Endothelial cell (in vitro differentiated cells): Measurements from ENCODE around the gene ZFYVE27. TPM values are rescaled to one million over a fixed set of nuclear protein-coding genes. Genes with fewer than 3 reads are reported as not detected.

ENCODE experiments used
- DNase-seq: peaks from one replicate; pipeline ENCODE4 v3.0.0; 2021; ENCODE audit warnings: low spot score
- H3K27ac Mint-ChIP-seq: one replicate; pipeline ENCODE4 v1.8.0; 2021; ENCODE audit warnings: mixed read lengths, inconsistent platforms; ENCODE audit not compliant: unreplicated experiment
- H3K27me3 Mint-ChIP-seq: one replicate; pipeline ENCODE4 v1.8.0; 2021; ENCODE audit warnings: mild to moderate bottlenecking, moderate library complexity, mixed read lengths, inconsistent platforms; ENCODE audit not compliant: unreplicated experiment
- H3K36me3 Mint-ChIP-seq: one replicate; pipeline ENCODE4 v1.8.0; 2021; ENCODE audit warnings: mild to moderate bottlenecking, low read depth, mixed read lengths, inconsistent platforms; ENCODE audit not compliant: unreplicated experiment
- H3K4me1 Mint-ChIP-seq: one replicate; pipeline ENCODE4 v1.8.0; 2021; ENCODE audit warnings: mild to moderate bottlenecking, mixed read lengths, inconsistent platforms; ENCODE audit not compliant: unreplicated experiment
- H3K4me3 Mint-ChIP-seq: one replicate; pipeline ENCODE4 v1.8.0; 2021; ENCODE audit warnings: mild to moderate bottlenecking, mixed read lengths, inconsistent platforms; ENCODE audit not compliant: unreplicated experiment
- H3K9me3 Mint-ChIP-seq: one replicate; pipeline ENCODE4 v1.8.0; 2021; ENCODE audit warnings: mixed read lengths, inconsistent platforms; ENCODE audit not compliant: unreplicated experiment
- total RNA-seq: library from RNA; stranded (reverse); fragmentation: NEBNext Ultra II Directional; extraction: Animal tissue kit (Norgen Biotek cat#: 25700); gene quantifications from one replicate; pipeline ENCODE4 v1.2.1, GENCODE V29; 2021; ENCODE audit not compliant: unreplicated experiment
- TF ChIP-seq, protein P1 (sequence below): fragments of 200-600 bp; sonication (generic); IDR thresholded peaks from one replicate; pipeline ENCODE4 v1.5.0; 2021; ENCODE audit warnings: antibody characterized with exemption; ENCODE audit not compliant: unreplicated experiment

The ZFYVE27 gene
- total RNA-seq, 1 donor from 2014 or later = 19.2 TPM

GRCh38 chr10:97759158-97759887 lies 22.4 kb downstream of the ZFYVE27 start:
- Mint-ChIP-seq H3K36me3 (peaks cover 31% of the 10 kb centered on the region), H3K27me3 (peaks cover 2% of the 10 kb centered on the region), H3K9me3 (no peaks in the 10 kb centered on the region), H3K27ac (no peak overlapping the region), H3K4me1 (no peaks in the 10 kb centered on the region), H3K4me3 (no peak overlapping the region)
- TF ChIP-seq, protein P1, sequence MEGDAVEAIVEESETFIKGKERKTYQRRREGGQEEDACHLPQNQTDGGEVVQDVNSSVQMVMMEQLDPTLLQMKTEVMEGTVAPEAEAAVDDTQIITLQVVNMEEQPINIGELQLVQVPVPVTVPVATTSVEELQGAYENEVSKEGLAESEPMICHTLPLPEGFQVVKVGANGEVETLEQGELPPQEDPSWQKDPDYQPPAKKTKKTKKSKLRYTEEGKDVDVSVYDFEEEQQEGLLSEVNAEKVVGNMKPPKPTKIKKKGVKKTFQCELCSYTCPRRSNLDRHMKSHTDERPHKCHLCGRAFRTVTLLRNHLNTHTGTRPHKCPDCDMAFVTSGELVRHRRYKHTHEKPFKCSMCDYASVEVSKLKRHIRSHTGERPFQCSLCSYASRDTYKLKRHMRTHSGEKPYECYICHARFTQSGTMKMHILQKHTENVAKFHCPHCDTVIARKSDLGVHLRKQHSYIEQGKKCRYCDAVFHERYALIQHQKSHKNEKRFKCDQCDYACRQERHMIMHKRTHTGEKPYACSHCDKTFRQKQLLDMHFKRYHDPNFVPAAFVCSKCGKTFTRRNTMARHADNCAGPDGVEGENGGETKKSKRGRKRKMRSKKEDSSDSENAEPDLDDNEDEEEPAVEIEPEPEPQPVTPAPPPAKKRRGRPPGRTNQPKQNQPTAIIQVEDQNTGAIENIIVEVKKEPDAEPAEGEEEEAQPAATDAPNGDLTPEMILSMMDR = peak; percentile 71
- peak; percentile 88 for DNase-seq

DNA sequence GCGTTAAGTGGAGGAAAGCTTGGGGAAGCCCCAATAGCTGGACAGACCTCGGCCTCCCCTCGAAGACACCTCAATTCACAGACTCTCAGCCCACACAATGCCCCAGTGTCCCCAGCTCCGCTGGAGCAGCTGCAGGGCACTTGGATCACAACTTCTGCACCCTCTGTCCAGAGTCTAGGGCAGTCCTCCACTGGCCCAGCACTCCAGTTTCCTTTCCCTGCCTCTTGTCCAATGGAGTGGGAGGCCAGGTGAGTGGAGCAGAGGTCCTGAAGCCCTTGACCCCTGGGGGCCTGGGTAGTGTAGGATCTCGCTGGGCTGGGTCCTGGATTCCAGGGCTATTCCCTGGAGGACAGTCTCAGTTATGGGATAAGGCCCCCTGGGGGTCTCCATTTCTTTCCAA lies 23.0 kb downstream of the ZFYVE27 start:
- DNase-seq = no peak
- Mint-ChIP-seq H3K4me3 (no peak overlapping the region), H3K27ac (no peak overlapping the region), H3K9me3 (no peaks in the 10 kb centered on the region), H3K27me3 (no peaks in the 10 kb centered on the region), H3K4me1 (no peaks in the 10 kb centered on the region), H3K36me3 (peaks cover 25% of the 10 kb centered on the region)
- TF ChIP-seq, protein P1 = no peak

DNA sequence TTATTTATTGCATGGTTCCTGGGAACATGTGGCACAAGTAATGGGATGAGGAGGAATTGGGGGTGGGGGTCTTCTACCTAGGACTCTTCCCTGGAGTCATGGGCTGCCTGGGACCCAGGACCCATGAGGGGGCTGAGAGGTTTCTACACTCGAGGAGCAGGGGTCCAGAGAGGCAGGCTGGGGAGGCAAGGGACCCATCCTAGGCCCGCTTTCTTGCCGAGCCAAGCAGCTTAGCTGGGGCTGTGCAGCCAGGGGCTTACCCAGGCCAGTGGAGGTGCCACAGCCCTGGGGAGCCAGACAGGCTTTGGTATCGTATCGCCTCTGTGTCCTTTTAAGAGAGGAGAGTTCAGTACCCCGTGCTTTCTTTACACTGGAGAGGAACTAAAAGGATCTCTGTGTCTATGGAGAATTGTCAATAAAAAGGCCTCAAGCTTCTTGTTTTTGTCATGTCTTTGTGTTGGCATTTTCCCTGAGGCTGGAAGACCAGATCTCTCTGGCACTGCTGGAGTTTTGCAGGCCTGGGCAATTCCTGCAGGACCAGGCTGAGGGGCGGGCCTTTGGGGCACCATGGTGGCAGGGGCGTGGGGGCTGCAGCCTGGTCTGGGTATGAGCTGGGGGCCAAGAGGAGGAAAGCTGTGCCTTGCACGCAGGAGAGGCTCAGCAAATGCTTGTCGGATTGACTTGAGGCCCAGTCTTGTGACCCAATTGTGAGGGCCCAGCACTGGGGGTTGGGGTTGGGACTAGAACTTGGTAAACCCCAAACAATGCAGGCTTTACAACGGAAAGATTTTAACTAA lies 23.7 kb downstream of the ZFYVE27 start:
- TF ChIP-seq, protein P1 = no peak
- no peaks in the 10 kb centered on the region for H3K9me3 Mint-ChIP-seq
- H3K4me3 Mint-ChIP-seq = no peak overlapping the region
- H3K27ac Mint-ChIP-seq = peak overlapping the region; percentile 17
- H3K27me3 Mint-ChIP-seq = no peaks in the 10 kb centered on the region
- DNase-seq = no peak
- H3K4me1 Mint-ChIP-seq = no peaks in the 10 kb centered on the region
- H3K36me3 Mint-ChIP-seq = peaks cover 20% of the 10 kb centered on the region

DNA sequence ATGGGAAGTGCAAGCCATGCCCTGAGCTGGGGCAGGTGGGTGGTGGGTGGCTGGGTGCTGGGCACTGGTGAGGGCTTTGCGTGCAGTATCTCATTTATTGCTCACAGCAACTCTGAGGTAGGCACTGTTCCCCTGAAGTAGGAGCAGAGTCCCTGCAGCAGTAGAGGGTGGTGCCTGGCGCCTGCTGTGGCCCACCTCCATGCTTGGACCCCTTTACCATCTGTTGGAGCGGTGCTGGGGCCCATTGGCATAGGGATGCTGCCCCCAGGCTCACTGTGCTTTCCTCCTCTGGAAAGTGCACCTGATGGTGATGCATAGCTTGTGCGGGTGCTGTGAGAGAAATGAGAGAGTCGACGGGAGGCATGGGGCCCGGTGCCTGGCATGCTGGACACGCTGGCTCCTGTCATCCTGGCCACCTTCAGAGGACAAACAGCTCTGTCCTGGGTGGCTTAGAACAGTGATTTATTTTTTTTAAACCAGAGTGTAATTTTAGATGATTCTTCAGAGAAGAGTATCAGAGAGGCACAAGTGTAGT lies 24.5 kb downstream of the ZFYVE27 start:
- no peak overlapping the region for H3K27ac Mint-ChIP-seq
- no peaks in the 10 kb centered on the region for H3K4me1 Mint-ChIP-seq
- peak overlapping the region; percentile 52 for H3K4me3 Mint-ChIP-seq
- H3K36me3 Mint-ChIP-seq = peaks cover 18% of the 10 kb centered on the region
- H3K9me3 Mint-ChIP-seq = no peaks in the 10 kb centered on the region
- H3K27me3 Mint-ChIP-seq = no peaks in the 10 kb centered on the region
- no peak for DNase-seq
- TF ChIP-seq, protein P1 = no peak
